GM21367 (cell line): ENCODE measurements around the gene GPRIN3.
A peak's percentile ranks its signal among the peaks of the same experiment; 100 is the strongest.
"Not testable (repeated sequence)": the region's sequence is repeated elsewhere in the genome, so short reads cannot be mapped to it uniquely, and the experiment has no call there.

ENCODE experiments used
- ATAC-seq: cut with Tn5 transposase; IDR thresholded peaks from one replicate; pipeline ENCODE4 v1.9.1; 2021; ENCODE audit not compliant: unreplicated experiment

GPRIN3 gene

DNA sequence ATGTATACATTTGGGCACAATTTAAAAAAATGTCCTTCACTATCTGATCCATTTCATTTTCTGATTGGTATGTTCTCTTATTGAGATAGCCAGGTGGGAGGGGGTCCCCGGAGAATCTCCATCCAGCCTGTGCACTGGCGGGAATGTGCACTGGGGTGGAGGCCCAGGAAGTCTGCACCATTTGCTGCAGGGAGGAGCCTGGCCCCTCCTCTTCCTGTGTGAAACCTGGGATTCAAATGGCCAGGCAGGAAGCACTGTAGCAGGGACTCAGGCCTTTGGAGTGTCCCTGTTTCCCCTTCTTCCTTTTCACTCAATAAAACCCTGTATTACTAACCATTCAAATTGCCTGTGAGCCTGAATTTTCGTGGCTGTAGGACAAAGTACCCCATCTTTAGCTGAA, 44.3 kb downstream of the GPRIN3 start:
- no peak for ATAC-seq

DNA sequence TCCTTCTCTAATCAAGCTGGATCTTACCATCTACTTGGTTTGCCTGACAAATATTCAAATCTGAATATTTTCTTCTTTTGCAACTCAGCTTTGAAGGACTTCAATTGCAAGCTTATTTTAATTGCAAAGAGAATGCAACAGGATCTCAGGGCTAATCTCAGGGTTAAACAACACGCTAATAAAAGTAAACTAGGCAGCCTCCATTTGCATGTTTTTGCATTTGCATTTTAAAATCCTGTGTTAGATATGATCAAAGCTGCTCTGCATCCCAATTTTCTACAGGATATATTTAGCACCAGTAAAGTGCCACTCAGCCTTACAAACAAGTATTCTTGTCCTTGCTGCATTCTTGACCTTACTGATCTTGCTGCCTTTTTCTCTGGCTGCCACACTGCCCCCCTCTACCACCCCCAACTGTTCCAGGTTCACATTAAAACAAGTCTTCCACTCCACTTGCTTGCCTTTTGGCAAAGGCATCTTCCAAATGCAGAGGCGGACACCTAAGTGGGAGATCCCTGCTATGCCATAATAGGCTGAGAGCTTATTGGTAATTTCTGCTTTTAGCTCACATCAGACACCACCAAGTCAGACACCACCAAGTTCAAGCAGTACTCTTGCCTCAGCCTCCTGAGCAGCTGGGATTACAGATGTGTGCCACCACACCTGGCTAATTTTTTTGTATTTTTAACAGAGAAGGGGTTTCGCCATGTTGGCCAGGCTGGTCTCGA, 48.1 kb downstream of the GPRIN3 start:
- ATAC-seq: no peak

DNA sequence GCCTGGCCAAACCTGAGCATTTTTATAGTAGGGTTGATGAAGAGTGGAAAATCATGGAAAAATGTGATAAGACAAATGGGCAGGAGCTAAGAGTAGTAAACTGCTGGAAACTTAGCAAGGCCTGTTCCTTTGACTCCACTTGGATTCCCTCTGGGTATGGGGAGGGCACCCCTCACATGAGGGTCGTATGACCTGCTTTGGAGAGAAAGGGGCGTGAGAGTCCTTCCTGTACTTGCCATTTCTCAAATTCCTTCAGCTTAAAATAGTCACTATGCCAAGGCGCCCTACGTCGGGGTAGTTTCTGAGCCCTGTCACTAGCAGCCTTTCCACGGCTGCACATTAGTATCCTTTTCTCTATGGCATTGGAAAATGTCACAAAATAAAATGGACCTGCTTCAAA, 49.1 kb downstream of the GPRIN3 start:
- ATAC-seq: no peak

DNA sequence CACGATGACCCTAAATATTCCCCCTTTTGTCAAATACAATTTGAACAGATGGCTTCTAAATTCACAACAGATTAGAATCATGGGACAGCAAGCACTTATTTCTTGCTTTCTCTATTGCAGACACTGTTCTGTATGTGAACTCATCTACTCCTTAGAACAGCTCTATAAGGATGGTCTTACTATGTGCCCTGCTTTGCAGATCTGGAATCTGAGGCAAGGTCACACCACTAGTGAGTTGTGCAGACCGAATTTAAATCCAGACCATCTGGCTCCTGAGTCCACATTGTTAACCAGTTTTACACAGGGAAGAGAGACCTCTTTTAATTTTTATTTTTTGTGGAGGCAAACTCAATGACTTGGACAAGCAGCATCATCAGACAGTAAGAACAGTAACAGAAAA, 50.2 kb downstream of the GPRIN3 start:
- ATAC-seq: no peak

DNA sequence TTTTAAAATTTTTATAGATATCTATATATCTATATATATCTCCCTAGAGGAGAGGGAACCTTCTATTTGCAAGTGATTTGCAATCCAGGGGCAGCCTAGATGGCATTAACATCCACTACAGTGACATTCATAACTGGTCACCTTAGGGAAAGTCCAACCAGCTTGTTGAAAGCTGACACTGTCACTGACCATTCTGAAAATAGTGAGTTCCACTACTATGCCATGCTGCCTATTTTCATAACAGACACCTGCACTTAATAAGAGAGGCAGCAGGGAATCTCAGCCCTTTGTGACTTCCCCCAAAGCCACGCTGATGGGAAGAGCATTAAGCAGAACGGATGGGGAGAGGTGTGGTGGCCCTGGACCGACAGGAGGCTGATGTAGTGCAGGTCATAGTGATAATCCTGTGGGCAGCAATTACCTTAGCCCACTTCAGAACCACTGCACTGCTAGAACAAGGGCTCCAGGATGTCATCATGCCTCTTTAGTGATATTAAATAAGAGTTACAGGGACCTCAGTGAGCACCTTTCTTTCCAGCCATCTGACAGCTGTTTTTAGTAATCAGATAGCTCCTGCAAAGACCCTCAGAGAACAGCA, 51.3 kb downstream of the GPRIN3 start:
- ATAC-seq: no peak

DNA sequence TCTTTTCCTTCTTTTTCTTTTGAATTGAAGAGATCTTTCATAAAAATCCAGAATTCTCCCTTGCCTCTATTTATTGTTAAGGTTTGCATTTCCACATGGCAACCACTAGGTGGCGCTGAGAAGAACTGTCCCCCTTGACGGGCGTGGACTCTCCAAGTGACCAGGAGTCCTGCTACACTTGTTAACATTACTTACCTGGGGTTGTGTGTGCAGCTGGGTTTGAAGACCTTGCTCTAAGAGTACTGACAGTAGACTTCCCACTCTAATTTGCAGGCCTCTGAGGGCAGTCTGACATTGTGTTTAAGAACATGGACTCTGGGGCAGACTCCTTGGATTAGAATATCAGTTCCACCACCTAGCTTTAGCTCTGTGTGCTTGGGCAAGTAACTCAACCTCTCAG, 52.8 kb downstream of the GPRIN3 start:
- ATAC-seq: peak; percentile 78

DNA sequence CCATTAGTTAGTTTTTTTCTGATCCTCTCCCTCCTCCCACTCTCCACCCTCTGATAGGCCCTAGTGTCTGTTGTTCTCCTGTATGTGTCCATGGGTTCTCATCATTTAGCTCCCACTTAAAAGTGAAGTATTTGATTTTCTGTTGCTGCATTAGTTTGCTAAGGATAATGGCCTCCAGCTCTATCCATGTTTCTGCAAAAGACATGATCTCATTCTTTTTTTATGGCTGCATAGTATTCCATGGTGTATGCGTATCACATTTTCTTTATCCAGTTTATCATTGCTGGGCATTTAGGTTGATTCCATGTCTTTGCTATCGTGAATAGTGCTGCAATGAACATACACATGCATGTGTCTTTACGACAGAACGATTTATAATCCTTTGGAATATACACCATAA, 53.3 kb downstream of the GPRIN3 start:
- not testable (repeated sequence) for ATAC-seq

DNA sequence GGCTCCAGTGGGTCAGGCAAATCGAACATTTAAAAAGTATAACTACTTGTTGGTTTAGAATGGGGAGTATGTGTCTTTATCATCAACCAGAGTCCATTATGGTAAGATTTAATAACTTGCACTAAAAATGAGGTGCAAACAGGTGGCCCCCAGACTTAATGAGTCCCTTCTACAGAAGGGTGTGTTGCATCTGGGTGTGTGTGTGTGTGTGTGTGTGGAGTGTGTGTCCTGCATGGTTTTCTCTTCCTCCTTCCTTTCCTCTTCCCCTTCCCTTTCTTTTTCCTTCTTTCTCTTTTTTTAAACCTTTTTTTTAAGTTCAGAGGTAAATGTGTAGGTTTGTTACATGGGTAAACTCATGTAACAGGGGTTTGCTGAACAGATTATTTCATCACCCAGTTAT, 53.7 kb downstream of the GPRIN3 start:
- no peak for ATAC-seq

DNA sequence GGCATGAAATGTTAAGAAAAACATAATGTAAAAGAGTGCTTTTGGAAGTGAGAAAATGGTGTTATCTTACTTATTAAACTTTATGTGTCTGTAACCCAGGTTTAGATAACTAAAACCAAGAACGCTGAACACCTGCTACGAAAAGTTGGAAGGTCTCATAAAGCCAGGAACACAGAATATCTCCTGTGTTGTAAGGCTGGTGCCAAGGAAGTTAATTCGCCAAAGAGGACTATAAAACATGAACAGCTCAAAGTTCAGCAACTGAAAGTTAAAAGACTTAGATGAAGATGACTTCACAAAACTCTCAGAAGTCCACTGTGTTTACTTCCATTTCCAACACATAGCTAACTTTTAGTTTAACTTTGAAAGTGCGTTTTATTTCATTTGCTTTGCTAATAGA, 54.3 kb downstream of the GPRIN3 start:
- ATAC-seq: no peak

DNA sequence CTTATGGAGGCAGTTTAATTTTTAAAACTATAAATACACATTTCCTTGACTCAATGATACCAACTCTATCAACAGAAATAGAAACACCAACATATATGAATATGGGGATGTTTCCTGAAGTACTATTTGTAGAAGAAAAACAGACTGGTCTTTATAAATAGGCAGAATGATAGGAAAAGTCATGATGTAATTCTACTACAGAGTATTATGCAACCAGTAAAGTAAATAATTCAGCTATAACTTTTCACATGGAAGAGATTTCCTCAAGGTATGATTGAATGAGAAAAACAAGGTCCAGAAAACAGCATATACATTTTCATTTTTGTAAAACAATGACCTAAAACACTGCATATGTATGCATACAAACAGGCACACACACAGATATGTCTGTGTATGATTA, 56.2 kb downstream of the GPRIN3 start:
- no peak for ATAC-seq

DNA sequence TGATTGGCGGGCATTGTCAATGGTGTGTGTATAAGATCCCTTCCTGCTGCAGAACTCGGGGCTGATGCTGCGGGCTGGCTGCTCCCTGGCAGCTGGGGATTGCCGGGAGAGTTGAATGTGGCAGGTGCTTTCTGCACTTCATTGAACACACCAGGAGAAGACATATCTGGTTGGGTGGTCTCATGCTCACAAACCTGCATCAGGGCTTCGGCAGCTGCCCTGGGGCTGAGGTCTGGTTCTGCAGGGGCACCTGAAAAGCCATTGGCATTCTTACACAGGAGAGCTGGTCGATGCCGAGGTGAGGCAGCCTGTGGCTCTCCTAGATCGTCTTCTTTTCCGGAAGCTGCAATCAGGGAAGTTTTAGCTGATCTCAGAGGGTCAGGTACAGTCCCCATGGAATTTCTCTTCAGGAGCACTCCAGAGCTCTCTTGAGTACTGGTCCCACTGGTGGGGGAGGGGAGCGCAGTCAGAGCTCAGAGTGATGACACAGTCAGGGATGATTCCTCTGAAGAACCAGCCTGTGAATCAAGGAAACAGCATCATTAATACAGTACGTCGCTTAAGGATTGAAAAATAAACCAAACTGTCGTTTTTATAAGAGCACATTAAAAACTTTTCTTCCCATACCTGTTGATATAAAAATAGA, 57.8 kb downstream of the GPRIN3 start:
- ATAC-seq: no peak

DNA sequence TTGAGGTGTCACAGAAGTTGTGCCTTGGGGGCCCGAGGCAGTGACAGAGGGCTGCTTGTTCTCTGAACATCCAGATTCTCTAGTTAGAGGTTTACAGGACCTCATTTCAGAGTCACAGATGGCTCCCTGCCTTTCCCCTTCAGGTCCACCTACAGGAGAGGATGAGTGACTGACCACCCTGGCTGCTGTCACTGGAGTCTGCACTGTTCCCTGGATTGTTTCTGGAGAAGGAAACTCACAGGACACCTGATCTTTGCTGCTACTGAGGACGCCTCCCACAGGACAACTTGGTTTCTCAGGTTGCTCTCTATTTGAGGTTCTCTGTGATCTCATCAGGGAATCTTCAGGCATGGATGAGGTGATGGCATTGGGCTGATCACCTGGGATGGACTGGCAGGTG, 58.3 kb downstream of the GPRIN3 start:
- ATAC-seq: no peak

DNA sequence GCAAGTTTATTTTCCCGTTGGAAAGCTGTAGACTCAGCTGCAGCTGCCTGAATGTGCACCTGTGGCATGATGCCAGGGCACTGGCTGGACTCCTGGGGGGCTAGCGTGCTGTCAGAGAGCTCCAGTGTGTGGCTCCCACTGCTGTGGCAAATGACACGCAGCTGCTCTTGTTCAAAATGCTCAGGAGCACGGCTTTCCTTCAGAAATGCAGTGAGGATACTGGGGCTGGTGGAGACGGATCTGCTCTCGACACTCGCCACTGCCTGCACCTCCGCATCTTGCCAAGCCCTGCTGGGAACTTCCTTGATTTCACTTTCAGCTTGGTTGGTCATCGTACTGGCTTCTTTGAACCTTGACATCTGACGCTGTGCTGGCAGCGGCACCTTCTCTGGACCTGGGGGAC, 58.7 kb downstream of the GPRIN3 start:
- no peak for ATAC-seq

DNA sequence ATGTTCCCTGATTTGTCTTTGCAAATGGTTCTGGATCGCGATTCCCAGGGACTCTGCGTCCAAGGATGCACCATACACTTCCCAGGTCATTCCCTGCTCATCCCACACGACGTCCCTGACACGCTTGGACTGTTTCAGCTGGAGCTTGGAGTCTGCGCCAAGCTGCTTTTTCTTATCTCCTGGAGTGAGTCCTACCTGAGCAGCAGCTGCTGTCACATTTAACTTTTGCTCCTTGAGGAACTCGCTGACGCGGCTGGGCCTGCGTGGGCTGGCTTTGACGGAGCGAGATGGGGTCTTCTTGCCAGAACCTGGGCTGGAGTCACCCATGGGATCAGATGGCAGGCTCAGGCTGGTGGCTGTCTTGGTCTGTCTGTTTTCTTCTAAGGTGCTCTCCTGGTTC, 59.6 kb downstream of the GPRIN3 start:
- no peak for ATAC-seq

DNA sequence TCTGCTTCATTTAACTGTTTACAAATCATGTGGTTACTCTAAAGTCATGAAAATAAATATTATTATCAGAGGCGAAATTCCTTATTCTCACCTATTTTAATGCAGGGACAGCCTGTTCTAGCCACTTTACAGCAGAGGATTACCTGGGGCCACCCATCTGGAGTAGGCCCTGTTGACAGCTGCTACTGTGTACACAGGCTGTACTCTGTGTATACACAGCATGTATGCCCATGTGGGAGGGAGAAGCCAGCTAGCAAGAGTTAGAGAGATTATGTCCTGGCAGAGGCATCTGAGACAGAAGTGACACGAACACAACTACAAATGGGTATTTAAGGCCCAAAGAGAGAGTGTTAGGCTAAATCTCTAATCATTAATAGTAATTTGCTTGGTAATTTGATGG, 62.1 kb downstream of the GPRIN3 start:
- ATAC-seq: no peak

DNA sequence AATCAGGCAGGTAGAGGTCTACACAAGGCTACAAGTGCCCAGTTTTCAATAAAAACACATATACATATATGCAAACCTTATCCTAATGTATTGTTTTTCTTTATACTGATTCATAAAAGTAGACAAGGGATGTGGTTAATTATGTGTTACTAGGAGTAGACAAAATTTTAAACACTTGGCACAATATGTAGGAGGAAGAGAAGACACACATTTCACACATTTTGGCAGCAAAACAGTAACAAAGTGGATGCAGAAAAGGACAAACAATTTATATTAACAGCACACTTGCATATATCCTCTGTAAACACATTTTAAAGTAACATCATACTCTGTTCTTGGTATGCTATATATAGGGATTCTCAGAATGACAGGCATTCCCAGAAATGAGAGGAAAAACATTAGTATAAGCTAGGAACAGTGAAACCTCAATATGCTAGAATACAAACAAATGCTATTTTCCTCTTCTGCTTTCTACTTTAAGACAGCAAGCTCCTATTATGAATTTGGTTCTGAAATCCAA, 63.8 kb downstream of the GPRIN3 start:
- ATAC-seq: no peak

DNA sequence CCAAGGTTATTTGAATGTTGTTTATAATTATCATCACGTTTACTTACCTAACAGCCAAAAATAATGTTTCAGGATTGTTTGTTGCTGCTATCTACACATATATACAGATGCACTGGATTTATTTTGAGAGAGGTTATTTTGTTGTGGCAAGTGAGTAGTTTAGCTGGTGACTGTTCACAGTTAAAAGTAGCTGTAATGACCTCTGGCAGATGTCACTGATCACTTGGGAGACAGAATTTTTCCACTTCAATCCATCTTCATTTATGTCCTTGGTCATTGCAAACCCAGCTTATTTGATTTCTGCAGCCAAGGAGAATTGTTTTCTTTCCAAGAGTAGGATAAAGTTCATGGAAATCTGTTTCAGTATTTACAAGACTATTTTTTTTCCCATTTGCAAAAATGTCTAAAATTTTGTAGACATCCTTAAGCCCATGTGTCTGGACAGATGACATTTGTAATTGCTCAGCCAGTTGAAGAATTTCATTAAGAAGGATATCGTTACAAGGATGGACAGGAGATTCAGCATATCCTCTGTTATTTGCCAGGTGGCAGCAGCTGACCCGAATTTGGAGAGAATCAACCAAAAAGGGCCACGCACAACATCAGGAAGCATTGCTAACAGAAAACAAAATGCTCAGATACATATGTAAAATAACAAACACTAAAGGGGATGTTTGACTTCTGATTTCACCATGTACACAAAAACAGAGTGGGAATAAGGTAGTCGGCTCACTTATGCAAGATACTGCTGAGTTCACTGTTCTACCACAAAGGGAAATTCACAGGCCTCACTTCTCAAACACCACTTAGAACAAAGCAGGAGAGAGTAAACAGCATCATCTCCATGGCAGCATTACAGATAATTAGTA, 64.5 kb downstream of the GPRIN3 start:
- no peak for ATAC-seq

DNA sequence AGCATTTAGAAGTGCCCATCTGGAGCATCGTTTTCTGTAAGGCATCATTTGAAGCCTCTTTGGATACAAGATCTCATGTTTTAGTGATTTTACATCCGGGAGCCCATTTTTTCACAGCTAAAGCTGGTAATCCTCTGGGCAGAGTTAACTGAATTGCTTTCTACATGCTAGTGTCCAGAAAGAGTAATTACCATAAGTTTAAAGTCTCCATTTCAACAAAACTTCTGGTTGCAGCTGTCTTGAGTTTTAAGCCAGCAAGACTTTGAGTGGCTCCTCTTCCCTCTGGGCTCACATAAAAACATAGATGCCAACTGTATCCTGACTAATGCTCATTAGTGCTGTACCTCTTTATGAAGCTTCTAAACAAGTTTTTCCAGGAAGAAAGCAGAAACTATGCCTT, 65.4 kb downstream of the GPRIN3 start:
- no peak for ATAC-seq

DNA sequence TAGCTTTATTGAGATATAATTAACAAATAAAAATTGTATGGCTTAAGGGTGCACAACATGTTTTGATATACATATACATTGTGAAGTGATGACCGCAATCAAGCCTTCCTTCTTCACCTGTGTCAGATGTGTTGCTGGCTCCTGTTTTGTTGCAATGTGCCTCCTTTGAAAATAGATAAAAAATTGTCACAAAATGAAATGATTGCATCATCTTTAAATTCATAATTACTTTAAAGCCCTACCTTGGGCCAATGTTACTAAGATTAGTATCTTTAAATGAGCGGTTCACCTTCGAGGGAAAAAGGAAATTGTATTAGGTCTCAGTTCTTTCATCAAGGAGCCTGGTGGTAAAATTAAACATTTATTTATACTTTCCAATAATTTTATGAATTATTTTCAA, 77.3 kb downstream of the GPRIN3 start:
- no peak for ATAC-seq

DNA sequence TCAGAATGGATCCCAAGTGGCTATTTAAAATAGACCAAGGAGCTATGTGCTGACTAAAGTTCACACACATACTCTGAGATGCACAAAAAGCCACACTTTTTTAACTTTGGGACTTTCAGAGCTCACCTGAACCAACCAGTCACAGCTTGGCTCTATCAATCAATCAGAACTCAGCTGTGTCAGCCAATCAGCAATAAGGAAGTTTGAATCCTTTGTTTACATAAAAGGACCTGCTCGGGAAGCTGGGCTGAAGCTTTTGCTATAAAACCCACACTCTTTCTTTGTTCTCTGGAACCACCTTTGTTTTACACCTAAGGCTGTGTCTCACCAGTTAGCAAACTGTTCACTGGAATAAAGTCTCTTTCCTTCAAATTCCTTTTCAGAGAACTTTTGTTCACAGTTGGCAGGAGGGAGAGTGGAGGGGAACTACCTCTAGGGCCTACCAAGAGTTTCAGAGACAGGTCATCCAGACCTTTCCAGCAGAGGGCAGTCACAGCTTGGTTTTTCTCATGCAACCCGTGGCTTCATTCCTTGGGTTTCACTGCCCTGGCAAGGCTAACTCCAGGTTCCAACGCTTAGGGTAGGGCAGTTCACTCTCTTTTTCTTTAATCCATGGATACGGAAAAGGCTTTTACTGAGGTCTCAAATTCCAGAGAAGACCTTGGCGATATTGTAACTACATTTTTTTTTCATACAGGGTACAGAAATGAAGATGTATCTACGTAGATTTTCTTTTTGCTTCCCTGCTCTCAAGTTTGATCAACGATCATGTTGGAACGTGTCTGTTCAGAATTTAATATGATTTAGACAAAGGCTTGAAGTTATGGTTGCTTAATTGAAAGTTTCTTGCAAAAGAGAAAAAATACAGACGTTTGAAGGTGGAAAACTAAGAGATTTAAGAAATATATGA, 80.7 kb downstream of the GPRIN3 start:
- peak; percentile 85 for ATAC-seq
